GM18868 (cell line): ENCODE measurements around the gene DOK1.
"Not testable (repeated sequence)": the region's sequence is repeated elsewhere in the genome, so short reads cannot be mapped to it uniquely, and the experiment has no call there.

ENCODE experiments used
- ATAC-seq: cut with Tn5 transposase; IDR thresholded peaks from one replicate; pipeline ENCODE4 v1.9.1; 2021; ENCODE audit warnings: mild to moderate bottlenecking, moderate library complexity; ENCODE audit not compliant: unreplicated experiment

DOK1 gene

GRCh38 chr2:74548285-74548899, 6.1 kb upstream of the DOK1 start:
- no peak for ATAC-seq

DNA sequence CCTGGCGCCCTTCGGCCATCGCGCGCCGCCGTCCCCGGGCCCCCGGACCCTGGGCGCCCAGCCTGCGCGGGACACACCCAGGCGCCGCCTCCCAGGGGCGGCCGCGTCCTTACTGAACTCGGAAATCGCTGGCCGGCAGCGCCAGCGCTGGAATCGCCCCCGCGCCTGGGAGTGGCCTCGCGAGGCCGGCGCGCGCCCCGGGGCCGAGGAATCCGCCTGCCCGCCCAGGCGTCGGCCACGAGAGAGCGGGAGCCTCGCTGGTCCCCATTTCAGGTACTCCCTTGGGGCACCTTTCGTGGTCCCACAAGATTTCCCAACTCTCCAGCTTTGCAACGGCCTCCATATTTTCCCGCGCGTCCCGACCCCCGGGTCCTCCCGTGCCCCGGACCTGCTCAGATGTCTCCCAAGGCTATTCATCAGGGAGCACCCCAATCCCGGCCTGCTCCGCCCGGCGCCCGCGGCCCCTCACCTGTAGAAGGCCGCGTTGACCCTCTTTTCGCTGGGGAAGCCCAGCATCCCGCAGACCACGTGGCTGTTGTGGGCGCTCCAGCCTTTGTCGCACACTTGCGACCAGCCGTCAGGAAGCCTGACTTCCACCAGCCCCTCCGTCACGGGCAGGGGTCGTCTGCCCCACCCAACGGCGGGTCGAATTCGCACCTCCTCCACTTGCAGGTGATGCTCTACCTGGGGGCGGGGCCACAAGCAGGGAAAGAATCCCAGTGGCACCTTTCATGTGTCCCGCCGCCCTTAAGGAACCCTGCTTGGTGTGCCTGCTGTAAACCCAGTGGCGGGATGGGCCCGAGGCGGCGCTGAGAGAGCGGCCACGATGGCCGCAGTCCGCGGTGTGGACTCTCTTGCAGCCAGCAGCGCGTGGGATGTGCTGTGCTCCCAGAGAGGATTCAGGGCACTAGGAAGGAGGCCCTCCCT, 5.4 kb upstream of the DOK1 start:
- ATAC-seq: peak; percentile 38

DNA sequence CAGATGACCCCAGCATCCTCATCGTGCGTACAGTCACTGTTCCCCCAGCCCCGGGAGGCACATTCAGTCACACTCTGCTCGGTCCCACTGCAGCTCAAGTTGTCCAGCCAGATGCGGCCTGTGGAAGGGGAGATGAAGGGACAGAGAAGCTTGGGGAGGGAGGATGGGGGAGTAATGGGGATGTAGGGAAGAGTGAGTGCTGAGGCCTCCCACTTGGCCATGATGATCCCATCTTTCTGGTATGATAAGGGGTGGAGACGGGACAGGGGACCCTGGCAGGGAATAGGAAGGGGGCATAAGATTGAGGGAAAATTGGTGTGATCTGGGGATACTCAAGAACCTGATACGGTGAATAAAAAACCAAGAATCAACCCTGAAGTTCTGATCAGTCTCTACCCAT, 4.3 kb upstream of the DOK1 start:
- no peak for ATAC-seq

DNA sequence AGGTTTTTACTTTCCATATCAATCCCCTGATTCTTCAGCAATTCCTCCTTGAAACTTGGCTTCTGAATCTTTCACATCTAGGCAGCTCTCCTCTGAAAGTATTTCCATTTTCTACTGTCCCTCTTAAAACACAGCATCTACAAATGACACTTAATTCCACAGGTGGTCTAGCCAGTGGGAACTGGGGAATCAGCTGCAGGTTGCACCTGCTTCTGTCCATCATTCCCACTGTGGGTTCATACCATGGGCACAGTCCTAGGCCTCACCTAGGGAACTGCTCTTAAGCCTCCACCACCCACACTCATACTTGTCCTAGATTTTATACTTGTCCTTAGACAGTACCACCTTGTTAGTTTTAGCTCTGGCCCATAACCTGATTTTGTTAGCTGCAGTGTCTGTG, 3.0 kb upstream of the DOK1 start:
- ATAC-seq: no peak

GRCh38 chr2:74551942-74552913, 2.3 kb upstream of the DOK1 start:
- ATAC-seq: no peak

DNA sequence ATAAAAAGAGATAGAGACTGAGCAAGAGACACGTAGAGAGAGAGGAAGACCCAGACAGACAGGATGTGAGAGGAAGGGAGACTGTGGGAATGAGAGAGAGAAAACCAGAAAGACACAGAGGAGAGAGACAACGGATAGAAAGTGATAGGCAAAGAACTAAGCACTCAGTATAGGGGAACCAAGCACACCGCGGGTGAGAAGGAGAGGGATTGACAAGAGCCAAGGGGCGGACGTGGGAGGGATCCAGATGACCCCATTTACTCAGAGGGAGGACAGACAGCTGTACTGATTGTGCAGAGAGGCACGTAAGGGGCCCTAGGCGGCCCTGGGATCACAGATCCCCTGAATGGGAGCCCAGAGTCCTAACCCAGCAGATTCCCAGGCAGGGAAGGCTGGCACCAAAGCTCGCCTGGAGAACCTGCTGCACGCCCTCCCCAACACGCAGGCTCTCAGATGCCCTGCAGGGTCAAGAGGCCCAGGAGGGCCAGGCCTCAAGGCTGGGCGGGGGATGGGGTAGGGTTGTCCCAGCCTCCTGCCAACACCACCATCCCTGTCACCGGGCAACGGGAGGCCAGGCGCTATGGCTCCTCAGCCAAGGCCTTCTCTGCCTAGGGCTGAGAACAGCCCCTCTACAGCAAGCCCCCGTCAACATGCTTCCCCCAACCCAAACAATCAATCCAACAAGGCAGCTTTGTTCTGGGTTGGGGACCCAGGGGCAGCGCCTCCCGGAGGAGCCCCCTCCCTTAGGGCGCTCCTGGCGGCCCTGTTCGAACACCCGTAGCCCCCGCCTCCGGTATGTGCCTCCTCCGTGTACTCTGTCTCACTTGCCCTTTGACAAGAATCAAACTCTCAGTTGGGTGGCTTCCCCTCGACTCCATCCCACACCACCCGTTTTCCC, 1.4 kb upstream of the DOK1 start:
- ATAC-seq: no peak

DNA sequence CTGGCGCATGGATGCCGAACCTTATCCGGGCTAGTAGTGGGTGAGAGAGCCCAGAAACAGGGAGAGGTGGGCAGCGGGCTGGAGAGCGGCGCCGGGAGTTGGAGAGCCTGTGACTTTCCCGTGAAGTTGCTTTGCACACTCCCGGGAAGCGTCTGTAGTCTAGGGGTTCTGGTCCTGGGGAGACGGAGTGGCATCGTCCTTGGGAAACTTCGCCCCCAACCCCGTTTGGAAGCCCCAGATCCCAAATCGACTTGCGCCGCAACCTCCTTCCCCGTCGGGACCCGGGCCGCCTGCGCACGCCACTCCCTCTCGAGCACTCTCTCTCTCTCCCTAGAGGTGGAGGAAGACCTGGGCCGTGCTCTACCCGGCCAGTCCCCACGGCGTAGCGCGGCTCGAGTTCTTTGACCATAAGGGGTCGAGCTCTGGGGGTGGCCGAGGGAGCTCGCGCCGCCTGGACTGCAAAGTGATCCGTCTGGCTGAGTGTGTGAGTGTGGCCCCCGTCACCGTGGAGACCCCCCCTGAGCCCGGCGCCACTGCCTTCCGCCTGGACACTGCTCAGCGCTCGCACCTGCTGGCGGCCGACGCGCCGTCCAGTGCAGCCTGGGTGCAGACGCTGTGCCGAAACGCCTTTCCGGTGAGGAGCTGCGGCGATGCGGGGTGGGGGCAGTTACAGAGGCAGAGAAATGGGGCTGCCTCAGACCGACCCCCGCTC, 456 bp downstream of the DOK1 start:
- peak; percentile 38 for ATAC-seq

DNA sequence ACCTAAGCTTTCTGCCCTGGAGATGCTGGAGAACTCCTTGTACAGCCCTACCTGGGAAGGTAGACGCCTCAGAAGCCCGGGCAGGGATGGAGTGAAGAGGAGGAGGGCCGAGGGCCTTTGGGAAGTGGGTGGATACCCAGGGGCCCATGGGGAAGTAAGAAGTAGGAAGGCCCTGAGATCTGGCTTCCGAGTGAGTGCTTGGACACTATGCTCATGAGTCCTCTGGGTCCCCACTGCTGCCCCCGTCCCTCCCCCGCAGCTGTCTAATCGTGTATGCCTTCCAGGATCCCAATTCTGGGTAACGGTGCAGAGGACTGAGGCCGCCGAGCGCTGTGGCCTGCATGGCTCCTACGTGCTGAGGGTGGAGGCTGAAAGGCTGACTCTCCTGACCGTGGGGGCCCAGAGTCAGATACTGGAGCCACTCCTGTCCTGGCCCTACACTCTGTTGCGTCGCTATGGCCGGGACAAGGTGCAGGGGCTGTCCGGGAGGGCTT, 1.1 kb downstream of the DOK1 start:
- ATAC-seq: no peak

DNA sequence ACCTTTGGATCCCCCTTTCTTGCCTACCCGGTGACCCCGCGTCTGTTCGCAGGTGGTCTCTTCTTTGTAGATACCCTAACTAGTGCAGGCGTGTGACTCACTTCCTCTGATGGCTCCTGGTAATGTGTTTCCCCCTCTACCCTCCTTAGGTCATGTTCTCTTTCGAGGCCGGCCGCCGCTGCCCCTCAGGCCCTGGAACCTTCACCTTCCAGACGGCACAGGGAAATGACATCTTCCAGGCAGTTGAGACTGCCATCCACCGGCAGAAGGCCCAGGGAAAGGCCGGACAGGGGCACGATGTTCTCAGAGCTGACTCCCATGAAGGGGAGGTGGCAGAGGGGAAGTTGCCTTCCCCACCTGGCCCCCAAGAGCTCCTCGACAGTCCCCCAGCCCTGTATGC, 1.6 kb downstream of the DOK1 start:
- ATAC-seq: no peak

DNA sequence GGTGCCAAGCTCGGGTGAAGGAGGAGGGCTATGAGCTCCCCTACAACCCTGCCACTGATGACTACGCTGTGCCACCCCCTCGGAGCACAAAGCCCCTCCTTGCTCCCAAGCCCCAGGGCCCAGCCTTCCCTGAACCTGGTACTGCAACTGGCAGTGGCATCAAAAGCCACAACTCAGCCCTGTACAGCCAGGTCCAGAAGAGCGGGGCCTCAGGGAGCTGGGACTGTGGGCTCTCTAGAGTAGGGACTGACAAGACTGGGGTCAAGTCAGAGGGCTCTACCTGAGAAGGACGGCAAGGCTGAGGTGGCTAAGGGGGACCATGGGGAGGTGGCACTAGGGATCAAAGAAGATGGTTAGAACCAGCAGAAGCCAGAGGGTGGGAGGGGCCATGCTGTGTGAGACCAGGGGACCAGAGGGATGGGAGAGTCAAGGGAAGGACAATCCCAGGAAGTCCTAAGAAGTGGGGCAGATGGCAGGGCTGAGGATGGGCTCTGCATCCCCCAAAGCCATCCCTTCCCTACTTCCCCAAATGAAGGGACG, 2.4 kb downstream of the DOK1 start:
- no peak for ATAC-seq

GRCh38 chr2:74558284-74559230, 4.0 kb downstream of the DOK1 start:
- no peak for ATAC-seq

GRCh38 chr2:74559912-74560311, 5.4 kb downstream of the DOK1 start:
- no peak for ATAC-seq

DNA sequence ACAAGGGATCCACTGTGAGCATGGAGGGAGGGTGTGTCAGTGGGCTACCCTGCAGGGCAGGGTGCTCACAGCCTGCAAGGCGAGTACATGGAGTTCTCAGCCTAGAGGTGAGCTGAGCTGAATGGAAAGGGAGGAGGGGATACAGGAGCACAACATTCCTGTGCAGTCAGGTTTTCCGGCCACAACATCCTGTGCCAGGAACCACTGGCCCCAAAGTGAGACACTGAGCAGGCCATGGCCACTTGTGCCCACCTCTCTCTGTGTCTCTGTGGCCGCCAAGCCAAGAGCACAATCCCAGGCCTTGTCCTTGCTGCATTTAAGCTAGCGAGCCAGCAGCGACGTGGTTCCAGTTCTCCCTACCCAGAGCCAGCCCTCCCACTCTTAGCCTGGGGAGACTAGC, 6.1 kb downstream of the DOK1 start:
- ATAC-seq: no peak

DNA sequence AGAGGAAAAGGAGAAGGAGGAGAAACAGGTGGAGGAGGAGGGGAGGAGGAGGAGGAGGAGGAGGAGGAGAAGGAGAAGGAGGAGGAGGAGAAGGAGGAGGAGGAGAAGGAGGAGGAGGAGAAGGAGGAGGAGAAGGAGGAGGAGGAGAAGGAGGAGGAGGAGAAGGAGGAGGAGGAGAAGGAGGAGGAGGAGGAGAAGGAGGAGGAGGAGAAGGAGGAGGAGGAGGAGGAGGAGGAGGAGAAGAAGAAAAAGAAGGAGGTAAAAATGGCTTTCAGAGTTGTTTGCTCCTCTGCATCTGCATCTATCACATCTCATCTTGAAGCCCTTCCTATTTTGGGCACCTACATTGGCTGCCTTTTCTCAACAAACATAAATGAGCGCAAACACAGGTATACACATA, 6.5 kb downstream of the DOK1 start:
- not testable (repeated sequence) for ATAC-seq

- no peak for ATAC-seq
Observed at GRCh38 chr2:74562126-74562775, 7.7 kb downstream of the DOK1 start.

DNA sequence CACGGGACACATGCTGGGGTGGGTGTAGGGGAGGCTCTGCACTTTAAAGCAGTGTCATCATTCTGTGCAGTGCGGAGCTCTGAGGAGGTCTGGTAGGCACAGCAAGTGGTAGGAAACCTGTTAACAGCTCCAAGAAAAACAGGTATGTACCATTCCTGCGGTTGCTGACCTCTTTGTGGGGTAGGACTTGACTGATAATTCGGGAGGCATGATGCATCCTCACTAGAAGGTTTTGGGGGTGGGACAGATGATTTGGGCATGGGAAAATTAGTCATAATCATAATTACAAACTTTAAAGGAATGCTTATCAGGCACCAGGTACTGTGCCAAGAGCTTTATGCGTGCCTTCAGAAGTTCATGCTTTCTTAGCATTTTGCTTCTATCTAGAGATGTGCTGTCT, 9.7 kb downstream of the DOK1 start:
- ATAC-seq: no peak

- ATAC-seq: no peak
Observed at GRCh38 chr2:74566076-74566753, 11.7 kb downstream of the DOK1 start.
